ENCODE results near the gene APOBEC3C.

- TF ChIP-seq POLR2A (IDR thresholded peaks at IDR 0.05) (no peak), CTCF (IDR thresholded peaks at IDR 0.05) (no peak), EP300 (IDR thresholded peaks at IDR 0.05) (no peak)
These were observed 42.3 kb upstream of the APOBEC3C start for GRCh38 chr22:38971791-38972190.
